ENCODE results near the gene P2RY2. TPM values are rescaled to one million over a fixed set of nuclear protein-coding genes. Genes with fewer than 3 reads are reported as not detected.

The P2RY2 gene
- total RNA-seq, 1 experiment from 2014 or later: 0.05 TPM

DNA sequence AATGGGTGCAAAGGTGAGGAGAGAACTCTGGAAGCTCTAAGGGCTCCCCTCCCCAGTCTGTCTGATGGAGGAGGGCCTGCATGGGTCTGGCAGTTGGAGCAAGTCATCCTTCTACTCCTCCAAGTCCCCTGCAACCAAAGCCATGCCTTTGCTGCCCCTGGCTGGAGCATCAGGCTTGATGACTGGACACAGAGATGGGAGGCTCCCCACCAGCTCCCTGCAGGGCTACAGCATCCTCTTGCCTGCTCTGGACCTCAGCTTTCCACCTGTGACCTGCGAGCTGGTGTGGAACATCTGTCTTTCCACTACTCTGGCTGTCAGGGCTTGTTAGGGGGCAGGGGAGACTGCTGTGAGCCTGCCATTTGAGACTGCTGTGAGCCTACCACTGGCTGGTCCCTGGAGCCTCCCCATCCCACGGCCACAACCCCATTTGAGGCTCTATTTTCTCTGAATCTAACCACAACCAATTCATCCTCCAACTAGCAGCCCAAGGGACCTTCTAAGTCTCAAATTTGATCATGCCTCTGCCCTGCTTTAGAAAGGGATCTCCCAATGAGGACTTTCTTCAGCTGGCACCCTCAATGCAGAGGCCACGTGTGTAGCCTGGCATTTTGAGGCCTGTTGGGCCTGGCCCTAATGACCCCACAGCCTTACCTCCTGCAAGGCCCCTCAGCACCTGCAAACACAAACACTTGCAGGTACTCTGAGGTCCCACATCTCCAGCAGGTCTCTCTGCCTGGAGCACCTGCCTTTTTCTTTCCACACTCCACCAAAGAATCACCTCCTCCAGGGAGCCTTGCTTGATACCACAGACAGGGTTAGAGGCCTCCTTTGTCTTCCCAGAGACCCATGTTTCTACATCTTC lies 63.9 kb downstream of the P2RY2 start:
- DNase-seq (ENCODE audit: low read depth, low spot score): no peak
- in situ Hi-C loops (cut with HindIII; ENCODE audit: low pct_unique_long_range_greater_than_20kb, low sequenced_read_pairs): no loop called here

DNA sequence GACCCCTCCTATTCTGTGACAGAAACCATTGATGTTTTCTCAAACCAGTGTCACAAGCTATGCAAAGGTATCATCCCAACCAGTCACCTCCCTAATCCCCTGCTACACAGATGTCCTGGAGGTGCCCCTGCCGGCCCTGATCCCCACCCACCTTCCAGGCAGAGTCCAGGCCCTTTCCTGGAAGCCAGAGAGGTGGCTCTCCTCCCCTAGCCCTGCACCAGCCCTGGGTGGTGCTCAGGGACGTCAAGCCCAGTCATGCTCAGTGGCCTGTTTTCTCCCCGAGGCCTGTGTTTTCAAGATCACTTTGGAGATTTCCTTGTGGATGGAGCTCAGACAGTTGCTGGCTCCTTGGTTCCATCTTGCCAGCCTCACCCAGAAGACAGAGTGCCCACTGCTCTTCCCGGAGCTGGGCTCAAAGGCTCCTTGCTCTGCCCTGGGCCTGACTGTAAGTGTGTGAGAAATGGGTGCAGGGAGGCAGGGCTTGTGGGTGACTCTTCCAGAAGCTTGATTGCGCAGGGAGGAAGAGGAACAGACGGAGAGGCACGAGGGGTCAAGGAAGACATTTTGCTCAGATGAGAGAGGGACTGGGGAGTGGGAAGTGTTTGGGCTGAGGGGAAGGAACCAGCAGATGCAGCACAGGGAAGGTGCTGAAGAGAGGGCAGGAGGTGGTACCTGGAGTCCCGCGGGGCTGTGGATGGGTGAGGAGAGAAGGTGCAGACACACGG lies 65.4 kb downstream of the P2RY2 start:
- in situ Hi-C loops (cut with HindIII; ENCODE audit: low pct_unique_long_range_greater_than_20kb, low sequenced_read_pairs): no loop called here
- no peak for DNase-seq (ENCODE audit: low read depth, low spot score)

- in situ Hi-C loops (cut with HindIII; ENCODE audit: low pct_unique_long_range_greater_than_20kb, low sequenced_read_pairs): no loop called here
Observed at GRCh38 chr11:73284106-73284505, 66.0 kb downstream of the P2RY2 start.

DNA sequence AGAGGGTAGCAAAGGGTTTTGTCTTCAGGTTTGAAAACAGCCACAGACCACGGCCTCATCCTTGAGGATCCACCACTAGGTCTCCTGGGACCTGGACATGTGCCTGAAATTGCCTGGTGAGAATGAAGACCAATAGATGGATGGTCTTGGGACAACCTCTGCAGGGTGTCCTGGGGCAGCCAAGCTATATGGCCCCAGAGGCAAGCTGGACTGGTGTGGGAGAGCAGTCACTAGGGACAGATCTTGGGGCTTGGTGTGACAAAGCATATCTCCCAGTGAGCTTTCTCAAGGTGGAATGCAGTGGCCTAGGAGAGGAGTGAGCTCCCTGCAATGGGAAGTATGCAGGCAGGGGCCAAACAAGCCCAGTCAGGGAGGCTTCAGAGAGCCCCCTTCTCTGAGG lies 67.6 kb downstream of the P2RY2 start:
- no peak for DNase-seq (ENCODE audit: low read depth, low spot score)
- in situ Hi-C loops (cut with HindIII; ENCODE audit: low pct_unique_long_range_greater_than_20kb, low sequenced_read_pairs): no loop called here

More at GRCh38 chr11:73284106-73284505, 66.0 kb downstream of the P2RY2 start:
- no peak for DNase-seq (ENCODE audit: low read depth, low spot score)

Other genes starting within 250 kb of the P2RY2 start
- 7.8 and 8.2 TPM in 2 replicates for gene FCHSD2, start 76.0 kb upstream of the P2RY2 start, total RNA-seq (2014; rRNA removed; shearing (Covaris generic))
- gene P2RY6, start 54.1 kb downstream of the P2RY2 start, total RNA-seq (2014; rRNA removed; shearing (Covaris generic)): not detected in 2 replicates
- gene ARHGEF17, start 90.0 kb downstream of the P2RY2 start, total RNA-seq (2014; rRNA removed; shearing (Covaris generic)): 1.1 and 1.5 TPM in 2 replicates
- 11.8 and 11.9 TPM in 2 replicates for gene RELT, start 158.1 kb downstream of the P2RY2 start, total RNA-seq (2014; rRNA removed; shearing (Covaris generic))

Data from SK-MEL-5 (cell line).